GM19324 (cell line): Measurements from ENCODE around the gene OGT.
A peak's percentile ranks its signal among the peaks of the same experiment; 100 is the strongest.
"Not testable (repeated sequence)": the region's sequence is repeated elsewhere in the genome, so short reads cannot be mapped to it uniquely, and the experiment has no call there.

Experiments used
- ATAC-seq: cut with Tn5 transposase; IDR thresholded peaks from one replicate; pipeline ENCODE4 v1.9.1; 2021; ENCODE audit warnings: mild to moderate bottlenecking, moderate library complexity; ENCODE audit not compliant: unreplicated experiment, low FRiP score

The OGT gene

DNA sequence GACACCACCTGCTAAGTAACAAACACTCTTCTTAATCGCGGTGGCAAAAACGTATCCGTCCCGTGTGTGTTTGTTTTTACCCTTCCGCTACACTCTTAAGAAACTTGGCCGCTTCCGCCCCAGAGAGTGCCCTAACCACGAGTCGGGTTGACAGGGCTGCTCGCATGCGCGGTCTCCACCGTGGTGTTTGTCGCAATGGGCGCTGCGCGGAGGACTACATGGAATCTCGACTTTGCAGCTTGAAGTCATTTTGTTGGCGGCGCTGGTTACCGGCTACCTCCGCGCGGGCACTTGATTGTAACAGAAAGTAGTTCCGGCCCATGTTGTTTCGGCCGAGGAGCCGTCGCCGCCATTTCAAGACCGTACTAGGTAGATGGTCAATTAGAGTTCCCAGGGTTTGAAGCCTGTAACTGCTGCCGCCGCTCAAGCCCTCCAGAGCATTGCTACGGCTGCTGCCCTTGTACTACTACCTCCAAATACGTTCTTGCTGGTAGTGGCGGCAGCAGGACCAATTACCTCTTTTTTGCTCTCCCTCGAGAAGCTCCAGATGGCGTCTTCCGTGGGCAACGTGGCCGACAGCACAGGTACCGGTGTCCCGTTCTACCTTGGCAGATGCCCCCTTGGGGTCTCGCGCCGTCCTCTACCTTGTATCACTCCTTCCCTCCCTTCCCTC lies at the start of gene OGT:
Gene OGT, plus strand, starts transcription at position 352 of the 673 bp plus-strand sequence. Its CDS starts 196 bp downstream, at position 548.
- ATAC-seq: peak; percentile 87

DNA sequence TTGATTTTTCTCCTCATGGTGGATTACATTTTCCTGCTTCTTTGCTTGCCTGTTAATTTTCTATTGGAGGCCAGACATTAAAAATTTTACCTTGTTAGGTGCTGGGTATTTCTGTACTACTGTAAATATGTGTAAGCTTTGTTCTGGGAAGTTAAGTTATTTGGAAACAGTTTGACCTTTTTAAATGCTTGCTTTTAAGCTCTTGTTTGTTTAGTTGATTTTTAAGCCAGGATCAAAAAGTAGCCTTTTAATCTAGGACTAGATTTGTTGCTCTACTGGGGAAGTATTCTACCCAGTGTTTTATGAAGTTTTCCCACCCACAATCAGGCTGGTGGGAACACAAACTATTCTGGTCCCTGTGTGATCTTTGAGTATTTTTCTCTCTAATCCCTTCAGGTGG lies 45.1 kb upstream of the OGT start:
- no peak for ATAC-seq

GRCh38 chrX:71489540-71489939 lies 43.4 kb upstream of the OGT start:
- no peak for ATAC-seq

DNA sequence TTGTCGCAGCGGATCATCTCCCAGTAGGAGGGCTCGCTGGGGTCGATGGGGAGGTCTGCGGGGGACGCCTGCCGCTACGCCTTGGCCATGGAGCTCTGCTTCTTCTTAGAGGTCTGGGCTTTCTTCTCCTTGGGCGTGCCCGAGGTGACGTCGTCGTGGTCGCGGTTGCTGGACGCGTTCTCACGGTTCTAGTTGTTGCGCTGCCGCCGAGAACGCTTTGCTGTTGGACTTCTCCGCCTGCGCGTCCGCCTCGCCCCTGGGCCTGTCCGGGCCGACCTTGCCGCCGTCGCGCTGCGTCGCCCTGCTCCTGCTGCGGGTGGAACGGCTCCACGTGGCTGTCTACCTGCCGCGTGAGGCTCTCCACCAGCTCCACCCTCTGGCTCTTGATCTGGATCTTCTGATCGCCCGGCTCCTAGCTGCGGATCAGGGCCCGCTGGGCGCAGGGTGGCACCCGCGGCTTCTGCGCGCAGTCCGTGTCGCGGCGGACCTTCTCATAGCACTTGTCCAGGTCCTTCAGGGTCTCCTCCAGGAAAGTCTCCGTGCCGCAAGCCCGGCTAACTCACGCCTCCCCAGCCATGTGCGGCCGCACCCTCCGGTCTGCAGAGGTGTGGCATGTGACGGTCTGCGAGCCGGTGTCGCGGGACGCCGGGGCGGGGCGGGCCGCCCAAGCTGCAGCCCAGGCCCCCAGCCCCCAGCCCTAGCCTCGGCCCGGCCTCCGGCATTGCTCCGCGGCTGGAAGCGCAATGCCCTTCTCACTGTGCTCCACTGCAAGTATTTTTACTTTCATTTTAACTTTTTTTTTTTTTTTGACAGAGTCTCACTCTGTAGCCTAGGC lies 40.5 kb upstream of the OGT start:
- peak; percentile 44 for ATAC-seq

DNA sequence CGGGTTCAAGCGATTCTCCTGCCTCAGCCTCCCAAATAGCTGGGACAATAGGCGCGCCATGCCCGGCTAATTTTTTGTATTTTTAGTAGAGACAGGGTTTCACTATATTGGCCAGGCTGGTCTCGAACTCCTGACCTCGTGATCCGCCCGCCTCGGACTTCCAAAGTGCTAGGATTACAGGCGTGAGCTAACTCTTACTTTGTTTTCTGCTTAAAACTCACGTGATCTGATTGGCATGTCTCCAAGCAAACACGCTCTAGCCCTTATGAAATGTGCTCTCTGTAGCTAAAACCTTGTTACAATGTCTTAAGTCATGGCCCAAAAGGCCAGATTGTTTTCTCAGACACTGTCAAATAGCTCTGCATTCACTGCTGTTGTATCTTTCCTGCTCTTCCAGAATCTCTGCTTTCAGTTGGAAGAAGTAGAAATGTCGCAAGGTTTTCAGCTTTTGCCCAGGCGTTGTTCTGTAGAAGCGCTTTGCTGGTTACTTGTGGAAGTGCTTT lies 39.7 kb upstream of the OGT start:
- ATAC-seq: no peak

DNA sequence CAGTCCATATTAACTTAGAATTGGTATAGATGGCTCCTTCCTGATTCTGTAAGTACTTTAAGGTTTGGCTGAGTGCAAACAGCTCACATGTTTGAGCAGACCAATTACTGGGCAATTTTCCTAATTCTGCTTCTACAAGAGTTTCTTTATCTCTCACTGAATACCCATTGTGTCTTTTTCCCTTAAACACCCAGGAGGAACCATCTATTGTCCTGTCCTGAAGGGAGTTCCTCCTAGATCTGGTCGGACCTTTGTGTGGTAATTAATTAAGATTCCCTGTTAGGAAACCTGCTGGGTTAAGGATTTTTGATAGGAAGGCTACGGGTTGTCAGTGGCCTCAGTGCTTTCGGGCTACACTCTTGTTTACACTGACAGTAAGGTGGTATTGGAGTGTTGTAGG lies 36.9 kb upstream of the OGT start:
- ATAC-seq: not testable (repeated sequence)

DNA sequence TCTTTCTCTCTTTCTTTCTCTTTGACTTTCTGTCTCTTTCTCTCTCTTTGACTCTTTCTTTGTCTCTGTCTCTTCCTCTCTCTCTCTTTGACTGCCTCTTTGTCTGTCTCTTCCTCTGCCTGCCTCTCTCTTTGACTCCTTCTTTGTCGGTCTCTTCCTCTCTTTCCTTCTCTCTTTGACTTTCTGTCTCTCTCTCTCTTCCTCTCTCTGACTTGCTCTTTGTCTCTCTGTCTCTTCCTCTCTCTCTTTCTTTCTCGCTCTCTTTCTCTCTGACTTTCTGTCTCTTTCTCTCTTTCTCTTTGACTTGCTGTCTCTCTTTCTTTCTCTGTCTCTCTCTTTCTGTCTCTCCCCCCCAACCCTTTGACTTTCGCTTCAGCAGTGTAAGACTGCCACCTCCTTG lies 36.4 kb upstream of the OGT start:
- no peak for ATAC-seq

GRCh38 chrX:71502080-71502479 lies 30.8 kb upstream of the OGT start:
- not testable (repeated sequence) for ATAC-seq

- ATAC-seq: no peak
Observed at GRCh38 chrX:71504346-71504745, 28.6 kb upstream of the OGT start.

GRCh38 chrX:71509289-71509688 lies 23.6 kb upstream of the OGT start:
- no peak for ATAC-seq

DNA sequence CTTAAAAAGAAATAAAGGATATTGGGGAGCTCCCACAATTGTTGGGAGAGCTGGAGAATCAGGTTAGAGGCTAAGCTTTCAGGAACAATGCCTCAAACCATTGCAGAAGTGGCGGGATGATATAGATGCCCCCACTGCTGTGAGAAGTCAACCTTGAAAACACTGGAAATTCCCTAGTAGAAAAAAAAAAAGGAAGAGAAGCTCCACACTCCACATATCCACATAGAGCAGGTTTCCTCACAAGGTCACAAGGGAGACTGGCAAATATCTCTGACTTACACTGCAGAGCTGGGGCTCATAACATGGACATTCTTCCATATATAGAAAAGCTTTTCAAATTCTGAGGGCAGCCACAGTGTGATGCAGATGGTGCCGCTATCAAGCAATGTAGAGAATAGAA lies 22.7 kb upstream of the OGT start:
- no peak for ATAC-seq

DNA sequence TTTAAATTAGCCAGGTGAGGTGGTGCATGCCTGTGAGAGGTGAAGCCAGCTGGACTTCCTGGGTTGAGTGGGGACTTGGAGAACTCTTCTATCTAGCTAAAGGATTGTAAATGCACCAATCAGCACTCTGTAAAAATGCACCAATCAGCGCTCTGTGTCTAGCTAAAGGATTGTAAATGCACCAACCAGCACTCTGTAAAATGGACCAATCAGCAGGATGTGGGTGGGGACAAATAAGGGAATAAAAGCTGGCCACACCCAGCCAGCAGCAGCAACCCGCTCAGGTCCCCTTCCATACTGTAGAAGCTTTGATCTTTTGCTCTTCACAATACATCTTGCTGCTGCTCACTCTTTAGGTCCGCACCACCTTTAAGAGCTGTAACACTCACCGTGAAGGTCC lies 19.2 kb upstream of the OGT start:
- ATAC-seq: not testable (repeated sequence)

DNA sequence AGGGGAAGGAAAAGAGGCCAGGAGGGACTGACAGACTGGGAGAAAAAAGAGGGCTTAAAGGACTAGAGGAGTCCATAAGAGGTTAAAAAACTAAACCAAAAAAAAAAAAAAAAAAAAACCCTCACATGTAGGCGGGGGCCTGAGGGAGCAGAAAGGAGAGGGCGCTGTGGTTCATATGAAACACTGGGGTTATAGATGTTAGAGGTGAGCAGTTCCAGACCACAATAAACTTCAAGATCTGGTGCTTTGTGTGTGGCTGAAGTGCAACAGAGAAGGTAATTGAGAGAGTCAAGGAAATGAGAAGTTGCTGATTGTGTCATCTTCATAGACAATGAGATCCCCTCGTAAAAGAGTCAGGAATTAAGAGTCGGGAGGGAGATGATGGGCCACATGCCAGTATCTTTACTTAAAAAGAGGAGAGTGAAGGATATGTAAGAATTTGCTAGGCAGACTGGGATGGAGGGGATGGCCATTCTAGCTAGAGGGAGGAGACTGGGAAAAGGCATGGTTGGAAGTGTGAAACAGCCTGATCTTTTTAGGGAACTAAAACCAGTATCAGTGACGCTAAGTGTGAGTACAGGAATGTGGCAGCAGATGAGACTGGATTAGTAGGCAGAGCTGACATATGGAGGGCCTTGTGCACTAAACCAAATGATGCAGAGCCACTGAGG lies 18.4 kb upstream of the OGT start:
- peak; percentile 52 for ATAC-seq

- ATAC-seq: no peak
Observed at GRCh38 chrX:71515038-71515396, 17.9 kb upstream of the OGT start.

- ATAC-seq: no peak
Observed at GRCh38 chrX:71525316-71525715, 7.6 kb upstream of the OGT start.

- peak; percentile 7 for ATAC-seq
Observed at GRCh38 chrX:71532078-71532752, 689 bp upstream of the OGT start.

DNA sequence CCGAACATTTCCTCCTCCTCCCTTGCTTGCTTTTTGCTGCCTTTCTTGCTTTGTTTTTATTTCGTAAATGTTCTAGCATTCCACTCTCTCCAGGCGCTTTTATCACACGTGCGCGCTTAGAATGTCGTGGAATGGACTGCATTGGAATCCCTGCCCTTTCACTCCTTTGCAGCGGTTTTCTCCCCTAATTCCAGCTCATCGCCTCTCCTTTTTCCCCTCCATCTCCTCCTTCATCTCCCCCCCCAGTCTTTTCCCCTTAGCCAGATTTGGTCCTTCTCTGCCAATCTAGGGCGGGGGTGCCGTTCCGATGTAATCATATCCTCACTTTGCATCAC lies 579 bp downstream of the OGT start:
- no peak for ATAC-seq

GRCh38 chrX:71533851-71534561 lies 1.1 kb downstream of the OGT start:
- ATAC-seq: no peak

GRCh38 chrX:71534773-71535544 lies 2.1 kb downstream of the OGT start:
- no peak for ATAC-seq

DNA sequence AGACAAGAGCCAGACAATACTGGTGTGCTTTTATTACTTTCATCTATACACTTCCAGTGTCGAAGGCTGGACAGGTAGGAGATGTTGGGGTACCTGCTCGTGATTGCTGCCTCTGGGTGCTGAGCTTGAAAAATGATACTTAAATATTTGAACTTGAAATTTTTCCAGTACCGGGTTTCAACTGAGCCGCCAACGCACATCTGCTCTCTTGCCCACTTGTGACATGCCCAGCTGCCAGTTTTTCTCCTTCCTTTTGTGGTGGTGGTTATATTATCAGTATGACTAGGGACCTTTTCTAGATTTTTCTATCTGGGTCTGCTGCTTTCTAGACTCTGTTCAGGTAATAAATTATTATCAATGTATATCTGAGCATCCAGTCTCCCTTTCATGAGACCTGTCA lies 3.4 kb downstream of the OGT start:
- no peak for ATAC-seq
